ENCODE data around the gene SLC15A5. TPM values are rescaled to one million over a fixed set of nuclear protein-coding genes. Genes with fewer than 3 reads are reported as not detected.

Gene SLC15A5
- total and polyA plus RNA-seq, 2 of the 8 experiments (the other 6 are each of a cell fraction or from before 2014, with no cell fraction given) = not detected

- no peak for TF ChIP-seq CHD7 (IDR thresholded peaks at IDR 0.05; ENCODE audit: insufficient replicate concordance, low read length)
- no peak for TF ChIP-seq BACH1 (IDR thresholded peaks at IDR 0.05; ENCODE audit: low read length)
- TF ChIP-seq TEAD4 (IDR thresholded peaks at IDR 0.05; ENCODE audit: low read depth, low read length) = no peak
- no peak for TF ChIP-seq NRF1 (IDR thresholded peaks at IDR 0.05; ENCODE audit: low read depth, low read length)
- TF ChIP-seq PHF8 (conservative IDR thresholded peaks at IDR 0.05; ENCODE audit: low read depth, low read length) = no peak
- TF ChIP-seq SAP30 (IDR thresholded peaks at IDR 0.05; ENCODE audit: insufficient read depth, insufficient replicate concordance, low read length) = no peak
- TF ChIP-seq RXRA (IDR thresholded peaks at IDR 0.05; ENCODE audit: insufficient read depth, low read depth, low read length) = no peak
Observed at GRCh38 chr12:16272222-16272621, 5.3 kb downstream of the SLC15A5 start (continued).

Data from H1 (cell line).